ENCODE data around the gene PGAM1. TPM values are rescaled to one million over a fixed set of nuclear protein-coding genes. Genes with fewer than 3 reads are reported as not detected.

PGAM1 gene
- total and polyA plus RNA-seq, 9 of the 15 experiments (the other 6 are each of a cell fraction or from before 2014, with no cell fraction given), result 40.3 to 559 (median 269) TPM

GRCh38 chr10:97445722-97446639, 20.0 kb downstream of the PGAM1 start, which contains the start of the genes EXOSC1 and ZDHHC16 (continued):
- peak; percentile 44; the same call in 1 of the 2 replicates for TF ChIP-seq USF2 (CRISPR knock-in tag; IDR thresholded peaks at IDR 0.05)
- TF ChIP-seq TEAD2 (tag; IDR thresholded peaks at IDR 0.05), result no peak
- TF ChIP-seq, protein P1, sequence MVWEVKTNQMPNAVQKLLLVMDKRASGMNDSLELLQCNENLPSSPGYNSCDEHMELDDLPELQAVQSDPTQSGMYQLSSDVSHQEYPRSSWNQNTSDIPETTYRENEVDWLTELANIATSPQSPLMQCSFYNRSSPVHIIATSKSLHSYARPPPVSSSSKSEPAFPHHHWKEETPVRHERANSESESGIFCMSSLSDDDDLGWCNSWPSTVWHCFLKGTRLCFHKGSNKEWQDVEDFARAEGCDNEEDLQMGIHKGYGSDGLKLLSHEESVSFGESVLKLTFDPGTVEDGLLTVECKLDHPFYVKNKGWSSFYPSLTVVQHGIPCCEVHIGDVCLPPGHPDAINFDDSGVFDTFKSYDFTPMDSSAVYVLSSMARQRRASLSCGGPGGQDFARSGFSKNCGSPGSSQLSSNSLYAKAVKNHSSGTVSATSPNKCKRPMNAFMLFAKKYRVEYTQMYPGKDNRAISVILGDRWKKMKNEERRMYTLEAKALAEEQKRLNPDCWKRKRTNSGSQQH (CRISPR knock-in tag; IDR thresholded peaks at IDR 0.05), result no peak
- peak; percentile 81; the same call in 1 of the 2 replicates for TF ChIP-seq PHF8 (IDR thresholded peaks at IDR 0.05; ENCODE audit: borderline replicate concordance, low read length)
- no peak for TF ChIP-seq ZBTB11 (CRISPR knock-in tag; IDR thresholded peaks at IDR 0.05)
- TF ChIP-seq, protein P2, sequence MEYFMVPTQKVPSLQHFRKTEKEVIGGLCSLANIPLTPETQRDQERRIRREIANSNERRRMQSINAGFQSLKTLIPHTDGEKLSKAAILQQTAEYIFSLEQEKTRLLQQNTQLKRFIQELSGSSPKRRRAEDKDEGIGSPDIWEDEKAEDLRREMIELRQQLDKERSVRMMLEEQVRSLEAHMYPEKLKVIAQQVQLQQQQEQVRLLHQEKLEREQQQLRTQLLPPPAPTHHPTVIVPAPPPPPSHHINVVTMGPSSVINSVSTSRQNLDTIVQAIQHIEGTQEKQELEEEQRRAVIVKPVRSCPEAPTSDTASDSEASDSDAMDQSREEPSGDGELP (CRISPR knock-in tag; IDR thresholded peaks at IDR 0.05; ENCODE audit: borderline replicate concordance), result peak; percentile 15; the same call in 1 of the 2 replicates
- no peak for TF ChIP-seq SP1 (CRISPR knock-in tag; IDR thresholded peaks at IDR 0.05)
- peak; percentile 53 for TF ChIP-seq TAF9B (IDR thresholded peaks at IDR 0.05; ENCODE audit: partially characterized antibody)
- no peak for TF ChIP-seq ZBTB33 (CRISPR knock-in tag; IDR thresholded peaks at IDR 0.05)
- TF ChIP-seq JUNB (CRISPR knock-in tag; conservative IDR thresholded peaks at IDR 0.05), result no peak
- TF ChIP-seq ZFX (CRISPR knock-in tag; IDR thresholded peaks at IDR 0.05), result peak; percentile 36; the same call in 1 of the 2 replicates
- TF ChIP-seq SIN3A (IDR thresholded peaks at IDR 0.05; ENCODE audit: borderline replicate concordance in 2 of 2, control insufficient read depth in 1 of 2, low read depth in 2 of 2, low read length in 2 of 2), result peak in 1 of 2 experiments; percentile 61; a peak in 1 of 4 replicates
- TF ChIP-seq NFYB (IDR thresholded peaks at IDR 0.05; ENCODE audit: extremely low read depth, insufficient read length), result peak; percentile 67
- no peak for TF ChIP-seq MTA1 (IDR thresholded peaks at IDR 0.05; ENCODE audit: borderline replicate concordance)

Data from K562 (cell line).